Medulla oblongata (tissue), 1 donor: Measurements from ENCODE around the gene ZNF280A.

ENCODE experiments used
- DNase-seq: peaks from one replicate; pipeline ENCODE4 v3.0.0-alpha.2; 2015; ENCODE audit errors: extremely low spot score

The ZNF280A gene, protein sequence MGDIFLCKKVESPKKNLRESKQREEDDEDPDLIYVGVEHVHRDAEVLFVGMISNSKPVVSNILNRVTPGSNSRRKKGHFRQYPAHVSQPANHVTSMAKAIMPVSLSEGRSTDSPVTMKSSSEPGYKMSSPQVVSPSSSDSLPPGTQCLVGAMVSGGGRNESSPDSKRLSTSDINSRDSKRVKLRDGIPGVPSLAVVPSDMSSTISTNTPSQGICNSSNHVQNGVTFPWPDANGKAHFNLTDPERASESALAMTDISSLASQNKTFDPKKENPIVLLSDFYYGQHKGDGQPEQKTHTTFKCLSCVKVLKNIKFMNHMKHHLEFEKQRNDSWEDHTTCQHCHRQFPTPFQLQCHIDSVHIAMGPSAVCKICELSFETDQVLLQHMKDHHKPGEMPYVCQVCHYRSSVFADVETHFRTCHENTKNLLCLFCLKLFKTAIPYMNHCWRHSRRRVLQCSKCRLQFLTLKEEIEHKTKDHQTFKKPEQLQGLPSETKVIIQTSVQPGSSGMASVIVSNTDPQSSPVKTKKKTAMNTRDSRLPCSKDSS

DNA sequence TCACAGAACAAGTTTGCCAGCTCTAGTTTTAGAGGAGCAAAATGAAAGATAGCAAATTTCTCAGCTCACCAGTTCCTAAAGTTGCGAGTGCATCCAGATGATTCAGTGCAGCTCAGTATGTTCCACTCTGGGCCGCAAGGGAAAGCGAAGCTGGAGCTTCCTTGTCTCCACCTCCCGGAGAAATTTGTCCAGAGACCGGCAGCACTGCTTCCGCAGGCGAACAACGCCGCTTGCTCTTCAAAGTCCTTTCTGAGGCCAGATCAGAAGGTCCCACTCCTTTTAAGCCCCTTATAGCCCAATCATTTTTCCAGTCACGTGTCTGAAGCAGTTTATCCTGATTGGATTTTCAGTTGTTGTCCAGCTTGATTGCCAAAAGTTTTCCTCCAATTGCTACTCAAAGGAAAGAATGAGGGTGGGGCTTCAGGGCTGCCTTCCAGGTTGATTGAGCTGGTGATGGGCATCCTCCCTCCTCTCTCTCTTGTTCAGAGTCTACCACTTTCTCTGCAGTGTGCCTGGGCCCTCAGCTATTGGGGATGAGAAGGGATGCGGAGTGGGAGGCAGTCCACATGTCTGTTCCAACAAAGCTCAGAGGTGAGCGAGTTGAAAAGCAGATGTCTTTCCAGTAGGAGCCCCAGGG lies at the start of gene ZNF280A:
Gene ZNF280A (minus strand): TSS at position 251 of the 637 bp plus-strand sequence. CDS start 4,640 bp downstream, outside the sequence.
- DNase-seq: no peak

DNA sequence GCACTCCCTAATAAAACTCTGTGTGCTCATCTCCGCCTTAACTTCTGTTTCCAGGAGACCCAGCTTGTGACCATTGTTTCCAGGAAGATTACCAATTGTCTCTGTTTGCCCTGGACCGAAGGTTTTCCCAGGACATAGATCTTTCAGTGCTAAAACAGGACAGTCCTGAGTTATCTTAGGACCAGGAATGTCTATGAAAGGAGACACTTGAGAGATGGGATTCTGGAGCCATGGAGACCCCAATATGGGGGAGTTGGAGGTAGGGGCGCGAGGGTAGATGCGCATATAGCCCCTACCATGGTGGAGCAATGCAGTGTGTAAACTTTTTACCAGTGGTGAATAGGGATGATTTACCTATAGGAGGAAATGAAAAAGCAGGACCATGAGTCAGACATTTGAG lies 49.1 kb upstream of the ZNF280A start:
- DNase-seq: no peak

DNA sequence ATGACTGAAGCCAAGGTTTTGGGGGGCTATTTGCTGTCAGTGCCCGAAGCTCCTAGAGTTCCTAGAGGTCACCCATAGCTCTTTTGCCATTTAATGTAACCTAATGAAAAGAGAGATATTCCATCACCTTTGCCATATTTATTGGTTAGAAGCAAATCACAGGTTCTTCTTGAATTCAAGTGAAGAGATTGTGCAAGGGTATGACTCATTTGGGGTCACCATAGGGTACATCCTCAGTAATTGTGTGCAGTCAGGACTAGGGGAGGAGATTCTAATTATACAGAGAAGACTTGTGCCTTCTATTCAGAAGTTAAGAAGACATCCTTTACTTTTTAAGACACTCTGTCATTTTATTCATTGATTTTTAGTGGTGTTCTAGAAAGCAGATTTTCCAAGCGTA lies 45.9 kb upstream of the ZNF280A start:
- DNase-seq: no peak

DNA sequence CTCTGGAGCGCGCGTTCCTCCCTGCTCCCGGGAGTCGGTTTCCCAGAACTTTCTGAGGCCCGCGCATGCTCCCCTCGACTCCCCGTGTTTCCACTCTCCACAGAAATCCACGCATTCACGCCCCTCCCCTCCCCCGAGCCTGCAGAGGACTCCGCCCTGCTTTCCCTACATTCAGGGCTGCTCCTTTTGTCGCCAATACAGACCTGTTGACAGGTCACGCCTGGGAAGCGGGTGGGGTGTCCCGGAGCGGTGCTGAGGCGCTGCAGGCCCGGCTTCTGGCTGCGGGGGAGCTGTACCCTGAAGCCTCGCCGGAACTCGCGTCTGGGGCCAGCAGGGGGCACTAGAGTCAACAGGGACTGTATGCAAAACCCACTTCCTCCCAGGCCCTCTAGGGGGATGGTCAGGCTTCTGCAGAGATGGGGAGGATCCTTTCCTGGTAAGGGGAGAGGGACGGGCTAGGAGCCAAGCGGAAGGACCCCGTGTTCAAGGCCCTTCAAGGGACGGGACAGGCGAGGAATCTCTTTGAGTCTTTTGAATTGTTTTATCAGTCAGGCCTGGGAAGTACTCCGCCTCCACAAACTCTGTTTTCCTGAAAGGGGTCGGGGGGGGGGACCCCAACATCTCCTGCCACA lies 39.0 kb upstream of the ZNF280A start, which contains the start of gene PRAME:
Gene PRAME (minus strand): TSS at position 294 of the 632 bp plus-strand sequence. CDS start 2,433 bp downstream, outside the sequence.
- DNase-seq: peak; percentile 8

DNA sequence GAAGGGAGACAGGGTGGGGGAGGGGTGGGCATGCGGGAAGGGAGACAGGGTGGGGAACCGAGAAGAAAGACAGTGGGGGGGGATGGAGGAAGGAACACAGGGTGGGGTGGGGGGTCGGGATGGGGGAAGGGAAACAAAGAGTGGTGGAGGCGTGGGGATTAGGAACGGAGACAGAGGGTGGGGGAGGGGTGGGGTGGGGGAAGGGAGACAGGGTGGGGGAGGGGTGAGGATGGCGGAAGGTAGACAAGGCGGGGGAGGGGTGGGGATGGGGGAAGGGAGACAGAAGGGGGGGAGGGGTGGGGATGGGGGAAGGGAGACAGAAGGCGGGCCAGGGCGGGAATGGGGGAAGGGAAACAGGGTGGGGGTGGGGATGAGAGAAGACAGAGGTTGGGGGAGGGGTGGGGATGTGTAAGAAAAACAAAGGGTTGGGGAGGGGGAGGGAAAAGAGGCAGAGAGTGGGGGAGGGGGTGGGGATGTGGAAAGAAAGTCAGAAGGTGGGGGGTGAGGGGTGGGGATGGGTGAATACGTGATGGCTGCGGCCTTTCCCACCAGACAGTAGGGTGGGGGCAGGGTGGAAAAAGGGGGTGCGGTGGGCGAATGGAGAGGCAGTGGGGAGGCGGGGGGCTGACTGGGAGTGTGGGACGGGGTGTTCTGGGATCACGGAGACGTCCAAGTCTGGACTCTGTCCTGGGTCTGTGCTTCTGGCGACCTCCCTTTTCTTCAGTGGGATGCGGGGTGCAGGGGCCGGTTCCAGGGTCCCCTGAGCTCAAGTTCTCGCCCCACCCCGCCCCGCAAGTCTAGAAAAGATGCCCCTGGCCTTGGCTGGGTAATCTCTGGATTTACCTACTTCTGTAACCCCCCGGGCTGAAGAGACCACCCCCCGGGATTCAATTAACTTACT lies 38.3 kb upstream of the ZNF280A start:
- DNase-seq: no peak

DNA sequence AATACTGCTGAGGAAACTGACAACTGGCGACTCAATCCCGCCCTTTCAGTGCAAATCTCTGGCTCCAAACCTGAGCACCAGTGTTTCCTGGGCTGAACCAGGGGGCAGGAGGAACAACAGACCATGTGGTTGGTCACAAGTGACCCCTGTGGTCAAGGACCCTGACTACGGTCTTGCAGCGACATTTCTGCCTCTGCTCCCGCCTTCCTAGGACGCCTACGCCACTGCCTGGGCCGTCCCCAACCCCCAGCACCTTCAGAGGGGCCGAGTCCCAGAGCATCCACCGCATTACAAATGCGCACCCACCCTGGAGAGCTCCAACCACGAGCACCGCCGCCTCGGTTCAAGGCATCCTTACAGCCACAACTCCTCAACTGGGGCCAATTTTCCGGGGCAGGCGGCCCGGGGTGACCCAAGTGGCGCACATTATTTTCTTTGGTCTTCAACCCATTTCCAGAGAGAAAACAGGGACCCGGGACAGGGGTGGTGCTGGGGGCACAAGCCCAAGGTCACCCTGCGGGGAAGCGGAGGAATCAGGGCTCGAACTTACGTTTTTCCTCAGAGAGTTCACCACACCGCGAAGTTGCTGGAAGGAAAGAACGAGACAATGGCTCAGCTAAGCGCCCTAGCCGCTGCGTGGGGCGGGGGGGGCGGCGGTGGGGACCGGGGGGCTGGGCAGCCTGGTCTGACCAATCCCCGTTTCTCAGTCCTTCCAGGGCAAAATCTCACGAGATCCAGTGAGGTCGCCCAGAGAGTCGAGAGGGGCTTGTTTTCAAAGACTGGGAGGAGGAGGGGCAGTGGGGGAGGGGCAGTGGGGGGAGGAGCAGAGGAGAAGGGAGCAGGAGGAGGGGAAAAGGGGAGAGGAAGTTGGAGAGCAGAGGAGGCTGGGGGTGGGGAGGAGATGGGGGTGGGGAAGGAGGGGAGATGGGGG lies 37.2 kb upstream of the ZNF280A start:
- DNase-seq: no peak

DNA sequence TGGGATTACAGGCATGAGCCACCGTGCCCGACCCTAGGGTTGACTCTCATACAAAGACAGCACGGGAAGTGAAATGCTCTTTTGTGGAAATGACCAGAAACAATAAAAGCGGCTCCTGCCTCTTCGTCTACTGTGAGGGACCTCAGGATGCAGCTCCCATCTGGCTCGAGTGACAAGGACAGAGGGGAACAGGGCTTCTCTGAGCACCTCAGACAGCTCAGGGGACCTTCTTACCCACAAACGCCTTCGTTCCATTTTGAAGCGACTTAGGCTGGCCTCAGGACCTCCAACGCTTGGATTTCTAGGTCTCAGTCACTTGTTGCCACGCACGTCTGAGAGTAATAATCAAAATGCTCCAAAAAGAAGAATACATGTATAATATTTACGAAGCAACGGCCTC lies 36.5 kb upstream of the ZNF280A start:
- DNase-seq: no peak

DNA sequence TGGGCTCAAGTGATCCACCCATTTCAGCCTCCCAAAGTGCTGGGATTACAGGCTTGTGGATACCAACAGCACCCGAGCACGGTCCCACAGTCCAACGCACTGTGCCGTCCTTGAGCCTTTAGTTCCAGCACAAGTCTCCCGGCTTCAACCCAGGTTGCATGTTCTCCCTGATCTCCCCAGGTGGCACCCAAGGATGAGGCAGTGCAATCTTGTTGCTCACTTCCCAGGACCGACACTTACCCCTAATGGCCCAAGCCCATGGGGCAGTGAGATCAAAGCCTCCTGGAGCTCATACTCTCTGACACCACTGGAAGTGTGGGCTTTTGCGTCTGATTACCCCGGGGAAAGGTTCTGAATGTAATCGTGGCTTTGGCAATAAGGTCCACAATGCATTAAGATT lies 35.5 kb upstream of the ZNF280A start:
- DNase-seq: no peak

DNA sequence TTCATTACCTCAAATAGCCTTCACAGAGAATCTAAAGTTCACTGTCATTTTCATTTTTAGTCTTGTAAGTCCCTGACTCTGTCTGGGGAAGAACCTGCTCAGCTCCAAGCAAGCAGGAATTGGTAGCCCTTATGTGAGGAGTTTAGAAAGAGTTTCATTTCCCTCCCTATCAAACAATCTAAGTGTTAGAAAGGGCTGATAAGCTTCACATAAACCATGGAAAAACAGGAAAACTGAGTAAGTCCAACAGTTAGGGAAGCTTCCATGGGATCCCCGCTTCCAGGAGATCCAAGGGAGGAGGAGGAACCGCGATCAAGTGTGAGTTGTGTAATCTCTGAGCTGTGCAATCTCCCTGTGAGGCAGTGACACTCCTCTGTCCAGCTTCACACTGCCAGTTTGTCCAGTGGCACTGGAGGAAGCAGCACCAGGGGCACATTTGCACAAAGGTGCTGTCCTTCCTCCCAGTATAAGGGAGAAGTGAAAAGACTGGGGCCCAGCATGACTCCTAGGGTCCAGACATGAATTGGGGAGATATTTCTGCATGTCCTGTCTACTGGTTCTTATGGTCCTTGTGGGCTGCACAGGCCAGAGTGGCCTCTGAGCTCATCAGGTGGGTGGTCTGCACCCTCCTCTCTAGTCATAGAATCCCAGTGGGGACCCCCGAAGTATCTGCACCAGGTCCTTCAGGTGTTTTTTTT lies 34.7 kb upstream of the ZNF280A start:
- DNase-seq: peak; percentile 10

DNA sequence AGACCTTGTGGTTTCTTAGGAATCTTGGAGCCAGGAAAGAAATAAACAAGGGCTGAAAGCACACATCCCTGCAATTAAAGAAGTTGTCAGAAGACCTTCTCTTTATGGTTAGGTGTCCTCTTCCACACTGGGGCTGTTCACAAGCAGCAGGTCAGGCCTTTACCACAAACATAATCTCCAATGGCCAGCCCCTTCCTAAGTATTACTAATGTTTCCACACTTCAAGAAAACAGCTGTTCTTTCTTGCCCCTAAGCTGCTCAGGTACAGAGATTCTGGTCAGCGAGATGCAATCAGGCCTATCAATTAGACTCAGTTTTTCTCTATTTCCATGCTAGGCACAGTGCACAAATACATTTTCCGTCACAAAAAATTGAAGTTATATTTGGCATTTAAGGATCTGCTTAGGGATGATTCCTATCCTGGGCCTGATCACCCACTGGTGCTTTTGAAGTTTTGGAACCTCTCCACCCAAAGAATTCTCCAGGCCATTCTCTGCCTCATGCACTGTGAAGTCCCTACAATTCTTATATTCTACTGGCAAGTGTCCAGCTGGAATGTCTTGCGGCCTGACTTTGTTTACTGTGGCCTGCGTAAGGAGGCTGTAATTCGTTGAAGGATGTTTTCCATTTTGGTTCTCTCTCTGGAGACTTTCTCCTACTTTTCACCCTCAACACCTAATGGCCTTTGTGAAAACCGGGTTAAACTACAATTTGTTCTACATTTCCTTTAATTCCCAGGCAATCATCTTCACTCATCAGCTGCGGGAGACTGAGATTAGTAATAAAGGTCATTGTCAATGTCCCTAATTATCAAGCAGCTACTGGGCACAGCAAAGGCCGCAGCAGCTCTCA lies 33.9 kb upstream of the ZNF280A start:
- DNase-seq: no peak

DNA sequence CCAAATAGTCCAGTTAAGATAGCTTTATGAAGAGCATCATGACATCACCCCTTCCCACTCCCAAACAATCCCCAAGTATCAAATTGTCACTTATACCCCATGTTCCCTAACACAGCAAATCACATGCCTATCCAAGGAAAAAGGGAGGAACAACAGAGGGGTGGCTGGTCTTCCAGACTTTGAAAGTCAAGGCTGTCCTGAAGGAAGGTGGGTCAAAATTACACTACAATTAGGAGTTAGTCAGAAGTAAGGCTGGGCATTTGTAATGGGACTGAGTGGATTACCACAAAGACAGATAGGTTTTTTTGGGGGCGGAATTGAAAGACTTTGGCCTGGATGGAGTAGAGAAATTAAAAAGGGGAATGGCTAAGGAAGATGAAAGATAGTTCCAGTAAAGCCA lies 33.1 kb upstream of the ZNF280A start:
- DNase-seq: no peak

DNA sequence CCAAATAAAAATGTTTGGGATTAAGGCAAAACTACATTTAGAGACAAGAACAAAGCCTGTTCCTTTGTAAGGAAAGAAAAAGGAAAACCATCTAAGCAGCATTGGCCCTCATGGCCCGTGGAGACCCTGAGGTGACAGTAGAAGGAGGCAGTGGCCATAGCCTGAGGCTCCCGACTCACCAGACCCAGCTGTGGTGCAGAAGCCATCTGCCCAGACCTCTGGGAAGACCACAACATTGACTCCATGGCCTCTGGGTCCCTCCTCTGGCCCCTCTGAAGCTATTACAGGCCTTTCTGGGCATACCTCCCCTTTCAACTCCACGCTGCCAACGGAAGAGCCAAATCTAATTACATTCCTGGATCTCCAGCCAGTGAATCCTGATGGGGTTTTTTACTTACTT lies 32.6 kb upstream of the ZNF280A start:
- DNase-seq: peak; percentile 7

DNA sequence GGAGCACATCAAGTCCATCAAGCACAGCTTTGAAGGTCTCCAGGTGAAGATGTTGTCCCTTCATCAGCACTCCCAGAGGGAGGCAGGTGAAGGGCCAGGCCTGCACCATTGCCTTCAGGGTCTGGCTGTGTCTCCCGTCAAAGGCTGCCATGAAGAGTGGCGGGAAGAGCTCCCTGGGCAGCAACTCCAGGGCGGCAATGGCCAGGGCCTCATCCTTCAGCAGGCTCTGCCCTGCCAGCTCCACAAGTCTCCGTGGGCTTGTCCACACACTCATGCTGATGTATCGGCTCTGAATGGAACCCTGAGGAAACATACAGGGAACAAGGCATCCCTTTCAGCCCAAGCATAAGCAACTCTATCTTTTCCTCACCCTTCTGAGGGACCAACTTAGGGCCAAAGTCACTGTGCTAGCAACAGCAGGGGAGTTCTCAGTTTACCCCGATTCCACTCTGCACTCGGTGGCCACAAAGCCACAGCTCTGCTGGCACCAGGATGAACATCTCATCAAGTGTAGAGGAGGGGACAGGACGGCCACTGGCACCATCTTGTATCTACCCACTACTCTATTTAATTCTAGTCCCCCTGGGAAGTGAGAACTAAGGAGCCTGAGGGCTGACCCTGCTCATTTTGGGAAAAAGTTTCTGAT lies 30.8 kb upstream of the ZNF280A start:
- DNase-seq: no peak

DNA sequence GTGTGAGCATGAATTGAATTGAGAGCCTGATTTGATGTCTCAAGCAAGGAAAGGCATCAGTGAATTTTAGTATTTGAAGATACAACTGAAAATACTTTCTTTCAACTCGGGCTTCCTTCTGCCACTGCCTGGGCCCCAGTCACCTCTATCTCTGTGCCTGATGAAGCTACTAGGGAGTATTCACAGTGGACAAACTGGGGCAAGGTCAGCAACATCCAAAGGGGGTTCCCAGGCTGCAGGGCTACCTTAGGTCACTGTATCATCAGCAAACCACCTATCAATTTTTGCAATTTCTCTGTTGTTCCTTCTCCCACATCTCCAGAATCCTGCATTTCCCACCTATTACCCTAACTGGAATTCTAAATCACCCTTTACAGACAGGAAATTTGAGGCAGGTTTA lies 28.8 kb upstream of the ZNF280A start:
- no peak for DNase-seq

DNA sequence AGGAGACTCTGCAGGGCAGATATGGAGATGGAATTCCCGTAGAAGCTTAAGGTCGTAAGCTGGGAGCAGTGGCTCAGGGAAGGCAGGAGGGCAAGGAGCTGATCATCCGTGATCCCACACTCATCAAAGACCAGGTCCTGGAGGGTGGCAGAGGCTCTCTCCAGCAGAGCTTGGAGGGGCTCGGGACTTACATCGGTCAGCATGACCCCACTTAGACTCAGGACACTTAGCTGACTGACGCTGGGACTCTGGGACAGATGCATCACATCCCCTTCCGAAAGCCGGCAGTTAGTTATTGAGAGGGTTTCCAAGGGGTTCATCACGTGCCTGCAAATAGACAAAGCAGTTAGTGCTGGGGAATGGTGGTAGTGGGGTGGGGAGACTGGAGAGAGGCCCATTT lies 28.2 kb upstream of the ZNF280A start:
- no peak for DNase-seq

DNA sequence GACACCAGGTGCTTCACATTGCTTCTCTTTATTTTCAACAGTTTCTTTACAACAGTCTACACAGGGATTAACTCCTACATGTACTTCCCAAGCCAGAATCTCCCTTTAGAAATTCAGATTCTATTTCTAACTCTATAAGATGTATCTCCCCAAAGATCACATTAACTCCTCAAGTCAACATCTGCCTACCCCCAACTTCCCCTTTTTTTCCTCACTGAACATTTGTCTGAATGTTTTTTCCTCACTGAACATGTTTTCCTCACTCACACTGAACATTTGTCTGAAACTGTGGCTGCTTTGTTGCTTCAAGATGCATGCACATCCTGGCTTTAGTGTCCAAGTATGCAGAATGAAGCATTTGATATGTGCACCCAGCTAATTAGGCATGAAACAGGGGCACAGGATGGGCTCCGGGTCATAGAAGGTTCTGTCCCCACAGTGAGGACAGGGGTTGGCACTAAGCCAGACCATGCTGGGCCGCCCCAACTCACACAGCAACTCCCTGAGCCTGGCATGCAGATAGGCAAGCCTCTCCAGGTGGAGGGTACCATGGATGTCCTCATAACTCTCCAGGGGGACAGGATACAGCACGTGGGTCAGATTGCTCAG lies 27.7 kb upstream of the ZNF280A start:
- DNase-seq: peak; percentile 10

DNA sequence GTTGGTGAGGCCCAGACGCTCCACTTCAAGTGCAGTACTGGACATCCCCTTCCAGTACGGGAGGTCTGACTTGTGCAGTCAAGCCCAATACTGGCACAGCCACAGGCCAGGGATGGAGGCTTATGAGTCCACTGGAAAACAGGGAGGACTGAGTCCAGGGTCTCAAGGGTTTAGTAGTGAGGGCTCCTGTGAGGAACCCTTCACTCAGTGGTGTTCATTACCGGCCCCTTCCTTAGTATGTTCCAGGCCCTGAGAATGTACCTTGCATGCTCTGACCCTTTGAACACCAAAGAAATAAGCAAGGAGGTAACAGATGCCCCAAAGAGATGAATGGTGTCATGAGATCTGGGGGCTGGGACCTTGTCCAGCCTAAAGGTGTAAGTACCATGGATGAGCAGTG lies 27.2 kb upstream of the ZNF280A start:
- DNase-seq: no peak

DNA sequence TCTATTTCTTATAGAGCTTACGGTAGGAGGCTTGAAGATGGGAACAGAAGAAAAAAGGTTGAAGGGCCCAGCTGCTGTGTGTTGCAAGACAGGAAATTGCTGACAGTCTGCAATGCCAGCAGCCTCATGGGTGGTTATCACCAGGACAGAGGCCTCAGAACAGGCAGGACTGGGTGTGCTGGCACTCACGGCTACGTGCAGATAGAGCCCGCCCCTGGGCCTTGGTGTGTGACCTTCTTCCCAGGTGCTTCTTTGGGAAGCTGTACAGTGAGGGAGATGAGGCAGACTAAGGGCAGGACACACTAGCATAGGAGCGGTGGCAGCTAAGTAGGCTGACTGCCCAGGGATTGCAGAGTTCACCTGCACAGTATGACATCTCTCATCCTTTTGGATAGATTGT lies 26.4 kb upstream of the ZNF280A start:
- DNase-seq: peak; percentile 40
